ENCODE data around the gene CCDC121. TPM values are rescaled to one million over a fixed set of nuclear protein-coding genes. Genes with fewer than 3 reads are reported as not detected.

The CCDC121 gene
- total RNA-seq, 2 experiments from 2014 or later, result 0.11 to 0.44 TPM

- H3K4me1 Mint-ChIP-seq, result peaks cover 25% of the 10 kb centered on the region
- no peak for ATAC-seq
- POLR2A ChIA-PET, result interaction anchor here (1.2 kb wide), 1 partner anchor 9 kb away, joined by 3 read pairs; no protein-coding TSS in a partner anchor
- H3K9me3 Mint-ChIP-seq (ENCODE audit: low read depth), result no peaks in the 10 kb centered on the region
- CTCF ChIA-PET, result interaction anchor here (0.6 to 2.6 kb wide), 3 partner anchors 8 to 28 kb away, joined by 3 to 12 read pairs (median 6); partner anchors contain the start of genes SLC4A1AP and SUPT7L
- no peaks in the 10 kb centered on the region for H3K27me3 Mint-ChIP-seq
- H3K36me3 Mint-ChIP-seq (ENCODE audit: low read depth), result peaks cover 51% of the 10 kb centered on the region
- DNase-seq, result no peak
- H3K4me3 Mint-ChIP-seq, result no peak overlapping the region
- intact Hi-C loops (cut with DNase I, micrococcal nuclease), result no loop called here
- peak overlapping the region; percentile 22 for H3K27ac Mint-ChIP-seq
These were observed 26.5 kb upstream of the CCDC121 start for GRCh38 chr2:27655155-27655951.

GRCh38 chr2:27653397-27653796 is 24.6 kb upstream of the CCDC121 start:
- no peak for ATAC-seq
- Mint-ChIP-seq H3K36me3 (ENCODE audit: low read depth) (peaks cover 47% of the 10 kb centered on the region), H3K4me1 (peaks cover 17% of the 10 kb centered on the region), H3K27me3 (no peaks in the 10 kb centered on the region), H3K27ac (peak overlapping the region; percentile 53), H3K4me3 (no peak overlapping the region), H3K9me3 (ENCODE audit: low read depth) (no peaks in the 10 kb centered on the region)
- POLR2A ChIA-PET, result interaction anchor here (1.5 kb wide), 1 partner anchor 25 kb away, joined by 4 read pairs; the partner anchor contains the start of genes CCDC121 and GPN1
- no peak for DNase-seq
- CTCF ChIA-PET, result interaction anchor here (1.0 to 2.6 kb wide), 2 partner anchors 15 to 30 kb away, joined by 3 to 12 read pairs; no protein-coding TSS in a partner anchor
- intact Hi-C loops (cut with DNase I, micrococcal nuclease), result no loop called here

GRCh38 chr2:27652790-27653189 is 24.0 kb upstream of the CCDC121 start:
- POLR2A ChIA-PET, result interaction anchor here (1.5 kb wide), 1 partner anchor 24 kb away, joined by 4 read pairs; the partner anchor contains the start of genes CCDC121 and GPN1
- no peak overlapping the region for H3K4me3 Mint-ChIP-seq
- peaks cover 17% of the 10 kb centered on the region for H3K4me1 Mint-ChIP-seq
- H3K27me3 Mint-ChIP-seq, result no peaks in the 10 kb centered on the region
- DNase-seq (no peak), ATAC-seq (peak; percentile 70)
- H3K27ac Mint-ChIP-seq, result peak overlapping the region; percentile 53
- CTCF ChIA-PET, result interaction anchor here (1.0 kb wide), 1 partner anchor 16 kb away, joined by 3 read pairs; no protein-coding TSS in a partner anchor
- H3K9me3 Mint-ChIP-seq (ENCODE audit: low read depth), result no peaks in the 10 kb centered on the region
- peaks cover 53% of the 10 kb centered on the region for H3K36me3 Mint-ChIP-seq (ENCODE audit: low read depth)
- intact Hi-C loops (cut with DNase I, micrococcal nuclease), result no loop called here

- H3K4me1 Mint-ChIP-seq, result peaks cover 17% of the 10 kb centered on the region
- H3K9me3 Mint-ChIP-seq (ENCODE audit: low read depth), result no peaks in the 10 kb centered on the region
- H3K36me3 Mint-ChIP-seq (ENCODE audit: low read depth), result peaks cover 56% of the 10 kb centered on the region
- peak overlapping the region; percentile 53 for H3K27ac Mint-ChIP-seq
- intact Hi-C loops (cut with DNase I, micrococcal nuclease), result no loop called here
- DNase-seq (no peak), ATAC-seq (no peak)
- H3K4me3 Mint-ChIP-seq, result no peak overlapping the region
- POLR2A ChIA-PET, result interaction anchor here (1.5 kb wide), 1 partner anchor 24 kb away, joined by 4 read pairs; the partner anchor contains the start of genes CCDC121 and GPN1
- CTCF ChIA-PET, result interaction anchor here (1.0 kb wide), 1 partner anchor 16 kb away, joined by 3 read pairs; no protein-coding TSS in a partner anchor
- no peaks in the 10 kb centered on the region for H3K27me3 Mint-ChIP-seq
These were observed 23.5 kb upstream of the CCDC121 start for GRCh38 chr2:27652341-27652740.

- no peak overlapping the region for H3K27ac Mint-ChIP-seq
- no peaks in the 10 kb centered on the region for H3K27me3 Mint-ChIP-seq
- peaks cover 55% of the 10 kb centered on the region for H3K36me3 Mint-ChIP-seq (ENCODE audit: low read depth)
- H3K4me1 Mint-ChIP-seq, result peaks cover 17% of the 10 kb centered on the region
- no peaks in the 10 kb centered on the region for H3K9me3 Mint-ChIP-seq (ENCODE audit: low read depth)
- no peak overlapping the region for H3K4me3 Mint-ChIP-seq
- ChIA-PET CTCF (interaction anchor here (2.1 kb wide), 1 partner anchor 32 kb away, joined by 10 read pairs; no protein-coding TSS in a partner anchor), POLR2A (interaction anchor here (0.6 kb wide), 1 partner anchor 23 kb away, joined by 4 read pairs; no protein-coding TSS in a partner anchor)
- intact Hi-C loops (cut with DNase I, micrococcal nuclease), result no loop called here
- no peak for DNase-seq
- ATAC-seq, result no peak
These were observed 22.2 kb upstream of the CCDC121 start for GRCh38 chr2:27651056-27651455.

GRCh38 chr2:27647737-27648136 is 18.9 kb upstream of the CCDC121 start:
- peaks cover 4% of the 10 kb centered on the region for H3K4me1 Mint-ChIP-seq
- intact Hi-C loops (cut with DNase I, micrococcal nuclease), result no loop called here
- POLR2A ChIA-PET, result interaction anchor here (0.6 kb wide), 1 partner anchor 251 kb away, joined by 4 read pairs; no protein-coding TSS in a partner anchor
- ATAC-seq, result no peak
- no peak overlapping the region for H3K4me3 Mint-ChIP-seq
- no peak for DNase-seq
- H3K36me3 Mint-ChIP-seq (ENCODE audit: low read depth), result peaks cover 36% of the 10 kb centered on the region
- CTCF ChIA-PET, result interaction anchor here (1.0 to 1.4 kb wide), 3 partner anchors 13 to 36 kb away, joined by 3 to 6 read pairs (median 3); no protein-coding TSS in a partner anchor
- peak overlapping the region; percentile 20 for H3K27ac Mint-ChIP-seq
- H3K27me3 Mint-ChIP-seq, result no peaks in the 10 kb centered on the region
- H3K9me3 Mint-ChIP-seq (ENCODE audit: low read depth), result no peaks in the 10 kb centered on the region

GRCh38 chr2:27647289-27647688 is 18.5 kb upstream of the CCDC121 start:
- DNase-seq (no peak), ATAC-seq (no peak)
- Mint-ChIP-seq H3K4me1 (no peaks in the 10 kb centered on the region), H3K9me3 (ENCODE audit: low read depth) (no peaks in the 10 kb centered on the region), H3K27ac (peak overlapping the region; percentile 39), H3K4me3 (no peak overlapping the region), H3K36me3 (ENCODE audit: low read depth) (peaks cover 33% of the 10 kb centered on the region), H3K27me3 (no peaks in the 10 kb centered on the region)
- CTCF ChIA-PET, result interaction anchor here (1.0 to 1.4 kb wide), 3 partner anchors 13 to 36 kb away, joined by 3 to 6 read pairs (median 3); no protein-coding TSS in a partner anchor
- POLR2A ChIA-PET, result interaction anchor here (0.6 to 1.4 kb wide), 2 partner anchors 8 to 251 kb away, joined by 3 to 4 read pairs; no protein-coding TSS in a partner anchor
- intact Hi-C loops (cut with DNase I, micrococcal nuclease), result no loop called here

GRCh38 chr2:27645197-27645596 is 16.4 kb upstream of the CCDC121 start:
- DNase-seq (no peak), ATAC-seq (no peak)
- H3K4me3 Mint-ChIP-seq, result no peak overlapping the region
- peaks cover 37% of the 10 kb centered on the region for H3K36me3 Mint-ChIP-seq (ENCODE audit: low read depth)
- H3K4me1 Mint-ChIP-seq, result no peaks in the 10 kb centered on the region
- intact Hi-C loops (cut with DNase I, micrococcal nuclease), result no loop called here
- POLR2A ChIA-PET, result no interaction called here
- no peaks in the 10 kb centered on the region for H3K9me3 Mint-ChIP-seq (ENCODE audit: low read depth)
- no peak overlapping the region for H3K27ac Mint-ChIP-seq
- no peaks in the 10 kb centered on the region for H3K27me3 Mint-ChIP-seq
- CTCF ChIA-PET, result interaction anchor here (0.6 to 0.8 kb wide), 2 partner anchors 60 to 564 kb away, joined by 3 to 5 read pairs; no protein-coding TSS in a partner anchor

GRCh38 chr2:27640722-27641245 is 12.0 kb upstream of the CCDC121 start:
- Mint-ChIP-seq H3K36me3 (ENCODE audit: low read depth) (peaks cover 42% of the 10 kb centered on the region), H3K4me1 (peaks cover 31% of the 10 kb centered on the region), H3K27me3 (no peaks in the 10 kb centered on the region), H3K27ac (no peak overlapping the region), H3K4me3 (no peak overlapping the region), H3K9me3 (ENCODE audit: low read depth) (no peaks in the 10 kb centered on the region)
- ChIA-PET POLR2A (no interaction called here), CTCF (interaction anchor here (1.1 kb wide), 1 partner anchor 42 kb away, joined by 7 read pairs; no protein-coding TSS in a partner anchor)
- DNase-seq (no peak), ATAC-seq (no peak)
- intact Hi-C loops (cut with DNase I, micrococcal nuclease), result no loop called here

- H3K27me3 Mint-ChIP-seq, result no peaks in the 10 kb centered on the region
- ATAC-seq (peak; percentile 55), DNase-seq (peak; percentile 45)
- H3K36me3 Mint-ChIP-seq (ENCODE audit: low read depth), result peaks cover 53% of the 10 kb centered on the region
- ChIA-PET POLR2A (interaction anchor here (0.6 to 1.9 kb wide), 3 partner anchors 9 to 43 kb away, joined by 3 to 33 read pairs (median 9); partner anchors contain the start of genes CCDC121 and GPN1), CTCF (interaction anchor here (0.7 to 2.1 kb wide), 3 partner anchors 10 to 44 kb away, joined by 3 to 30 read pairs (median 4); partner anchors contain the start of genes CCDC121 and GPN1)
- H3K4me3 Mint-ChIP-seq, result peak overlapping the region; percentile 50
- peak overlapping the region; percentile 95 for H3K27ac Mint-ChIP-seq
- no peaks in the 10 kb centered on the region for H3K9me3 Mint-ChIP-seq (ENCODE audit: low read depth)
- H3K4me1 Mint-ChIP-seq, result peaks cover 38% of the 10 kb centered on the region
- intact Hi-C loops (cut with DNase I, micrococcal nuclease), result loop anchor here (1.0 to 5.0 kb wide), 11 partner anchors 10 to 808 kb away; partner anchors contain the start of genes EIF2B4 (in 1 of the 2), FOSL2 (in 1 of the 2), IFT172 (in 1 of the 2) and NRBP1 (in 1 of the 2)
These were observed 9.9 kb upstream of the CCDC121 start for GRCh38 chr2:27638709-27639108.
